ENCODE results near the gene RECQL5.

- TF ChIP-seq SP1 (IDR thresholded peaks at IDR 0.05) (no peak), CTBP1 (IDR thresholded peaks at IDR 0.05; ENCODE audit: borderline replicate concordance) (no peak), NFRKB (IDR thresholded peaks at IDR 0.05) (no peak), SUZ12 (IDR thresholded peaks at IDR 0.05) (no peak), LEF1 (IDR thresholded peaks at IDR 0.05; ENCODE audit: borderline replicate concordance) (no peak), ZNF384 (IDR thresholded peaks at IDR 0.05) (no peak), TARDBP (IDR thresholded peaks at IDR 0.05) (no peak), PKNOX1 (IDR thresholded peaks at IDR 0.05) (no peak), FOXM1 (IDR thresholded peaks at IDR 0.05; ENCODE audit: borderline replicate concordance) (no peak)
These were observed 14.6 kb downstream of the RECQL5 start for GRCh38 chr17:75652341-75652740.

Measured in HEK293T (cell line).